D341Med (cell line): ENCODE measurements around the gene TYMP.

Experiments
- DNase-seq: peaks from one replicate; pipeline ENCODE4 v3.0.0; 2012; ENCODE audit warnings: low spot score

The TYMP gene, protein sequence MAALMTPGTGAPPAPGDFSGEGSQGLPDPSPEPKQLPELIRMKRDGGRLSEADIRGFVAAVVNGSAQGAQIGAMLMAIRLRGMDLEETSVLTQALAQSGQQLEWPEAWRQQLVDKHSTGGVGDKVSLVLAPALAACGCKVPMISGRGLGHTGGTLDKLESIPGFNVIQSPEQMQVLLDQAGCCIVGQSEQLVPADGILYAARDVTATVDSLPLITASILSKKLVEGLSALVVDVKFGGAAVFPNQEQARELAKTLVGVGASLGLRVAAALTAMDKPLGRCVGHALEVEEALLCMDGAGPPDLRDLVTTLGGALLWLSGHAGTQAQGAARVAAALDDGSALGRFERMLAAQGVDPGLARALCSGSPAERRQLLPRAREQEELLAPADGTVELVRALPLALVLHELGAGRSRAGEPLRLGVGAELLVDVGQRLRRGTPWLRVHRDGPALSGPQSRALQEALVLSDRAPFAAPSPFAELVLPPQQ

DNA sequence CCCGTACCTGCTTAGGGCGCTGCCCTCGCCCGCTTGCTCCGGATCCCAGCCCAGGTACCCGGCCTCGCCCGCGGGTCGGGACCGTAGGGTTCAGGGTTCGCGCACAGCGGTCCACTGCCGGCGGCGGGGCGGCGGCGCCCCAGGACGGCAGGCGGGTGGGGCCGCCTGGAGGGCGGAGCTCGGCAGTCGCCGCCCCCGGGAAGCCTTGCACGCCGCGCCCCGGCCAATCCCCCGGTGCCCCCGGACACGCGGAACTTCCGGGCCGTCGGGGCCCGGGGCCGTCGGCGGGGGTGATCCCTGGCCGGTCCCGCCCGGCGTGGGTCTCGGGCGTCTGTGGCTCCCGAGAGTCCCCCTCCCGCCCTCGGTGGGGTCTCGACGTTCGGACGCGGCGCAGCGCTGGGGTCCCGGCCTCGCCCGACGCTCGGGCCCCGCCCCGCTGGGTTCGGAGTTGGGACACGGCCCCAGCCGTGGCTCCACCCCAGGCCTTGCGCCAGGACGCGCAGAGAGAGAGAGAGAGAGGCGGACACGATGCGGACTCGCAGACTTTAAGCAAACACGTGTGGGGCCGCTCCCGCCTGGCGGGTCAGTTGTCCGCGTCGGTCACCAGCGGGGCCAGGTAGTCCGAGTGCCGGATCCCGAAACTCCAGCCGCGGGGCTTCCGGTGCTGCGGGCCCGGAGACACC lies at the start of gene TYMP:
TYMP (minus strand) TSS at position 116 of the 683 bp plus-strand sequence. CDS start 303 bp downstream, outside the sequence.
- DNase-seq: peak; percentile 50

DNA sequence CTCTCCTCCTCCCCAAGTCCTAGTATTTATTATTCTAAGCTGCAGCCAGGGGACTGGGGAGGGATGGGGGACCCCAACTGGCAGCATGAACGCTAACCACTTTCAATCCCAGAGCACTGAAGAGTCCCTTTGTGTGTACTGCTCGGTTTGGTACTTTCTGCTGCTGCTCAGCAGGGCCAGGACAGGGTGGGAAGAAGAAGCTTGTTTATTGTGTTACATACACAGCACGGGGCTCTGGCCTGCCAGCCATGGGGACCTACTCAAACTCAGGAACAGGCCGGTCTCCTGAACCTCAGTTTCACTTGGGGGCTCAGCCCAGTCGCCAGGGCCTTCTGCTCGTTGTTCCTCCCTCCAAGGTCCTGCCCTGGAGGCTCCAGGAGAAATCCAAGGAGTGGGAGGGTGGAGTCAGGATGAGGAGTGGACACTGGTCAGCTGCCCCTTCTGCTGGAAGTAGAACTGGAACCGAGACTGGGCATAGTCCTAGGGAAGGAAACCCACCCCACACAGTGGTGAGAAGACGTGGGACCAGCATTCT lies 49.0 kb upstream of the TYMP start:
- no peak for DNase-seq

DNA sequence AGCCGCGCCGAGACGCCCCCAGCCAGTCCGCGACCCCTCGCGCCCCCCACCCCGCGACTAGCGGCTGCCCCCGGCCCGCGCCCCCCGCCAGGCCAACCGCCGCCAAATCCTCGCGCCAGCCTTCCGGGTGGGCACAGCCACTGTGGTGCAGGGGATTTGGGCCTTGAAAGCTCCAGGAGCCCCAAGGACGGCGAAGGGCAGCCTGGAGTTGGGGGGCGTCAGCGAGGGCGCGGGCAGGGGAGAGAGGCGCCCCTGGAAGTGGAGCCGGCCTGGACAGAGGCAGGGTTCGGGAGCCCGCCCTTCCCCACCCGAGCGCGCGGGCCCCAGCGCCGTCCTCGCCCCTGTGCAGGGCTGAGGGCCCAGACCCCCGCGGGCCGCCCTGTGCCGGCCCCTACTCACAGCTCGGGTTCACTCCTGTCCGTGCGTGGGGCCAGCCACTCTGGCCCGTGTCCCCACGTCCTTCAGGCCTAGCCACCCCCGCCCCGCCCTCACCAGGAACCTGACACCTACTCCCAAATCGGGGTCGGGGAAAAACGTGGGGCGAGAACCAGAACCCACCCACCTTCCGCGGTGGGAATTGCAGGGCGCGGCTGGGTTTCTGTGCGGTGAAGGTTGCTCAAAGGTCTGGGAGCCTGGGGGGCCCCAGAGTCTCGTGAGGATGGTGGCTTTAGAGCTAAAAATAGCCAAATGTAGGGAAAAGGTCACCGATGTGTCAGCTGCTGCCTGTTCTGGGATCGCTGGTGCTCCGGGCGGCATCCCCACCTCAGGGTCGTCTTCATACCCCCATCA lies 48.4 kb upstream of the TYMP start, which contains the start of gene CPT1B:
CPT1B (minus strand) TSS at position 441 of the 789 bp plus-strand sequence. CDS start 512 bp downstream, outside the sequence.
- DNase-seq: peak; percentile 27

DNA sequence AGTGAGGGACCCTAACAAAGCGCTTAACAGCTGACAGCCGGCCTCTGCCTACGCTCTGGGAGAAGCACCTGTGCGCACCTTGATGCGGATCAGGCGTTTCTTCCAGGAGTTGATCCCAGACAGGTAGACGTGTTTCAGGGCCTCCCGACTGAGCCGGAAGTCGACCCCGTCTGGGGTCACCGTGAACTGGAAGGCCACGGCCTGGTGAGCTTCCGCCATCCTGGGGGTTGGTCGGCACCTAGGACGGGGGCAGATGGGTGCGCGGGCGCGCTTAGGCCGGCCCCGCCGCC lies 47.8 kb upstream of the TYMP start:
- DNase-seq: peak; percentile 28

DNA sequence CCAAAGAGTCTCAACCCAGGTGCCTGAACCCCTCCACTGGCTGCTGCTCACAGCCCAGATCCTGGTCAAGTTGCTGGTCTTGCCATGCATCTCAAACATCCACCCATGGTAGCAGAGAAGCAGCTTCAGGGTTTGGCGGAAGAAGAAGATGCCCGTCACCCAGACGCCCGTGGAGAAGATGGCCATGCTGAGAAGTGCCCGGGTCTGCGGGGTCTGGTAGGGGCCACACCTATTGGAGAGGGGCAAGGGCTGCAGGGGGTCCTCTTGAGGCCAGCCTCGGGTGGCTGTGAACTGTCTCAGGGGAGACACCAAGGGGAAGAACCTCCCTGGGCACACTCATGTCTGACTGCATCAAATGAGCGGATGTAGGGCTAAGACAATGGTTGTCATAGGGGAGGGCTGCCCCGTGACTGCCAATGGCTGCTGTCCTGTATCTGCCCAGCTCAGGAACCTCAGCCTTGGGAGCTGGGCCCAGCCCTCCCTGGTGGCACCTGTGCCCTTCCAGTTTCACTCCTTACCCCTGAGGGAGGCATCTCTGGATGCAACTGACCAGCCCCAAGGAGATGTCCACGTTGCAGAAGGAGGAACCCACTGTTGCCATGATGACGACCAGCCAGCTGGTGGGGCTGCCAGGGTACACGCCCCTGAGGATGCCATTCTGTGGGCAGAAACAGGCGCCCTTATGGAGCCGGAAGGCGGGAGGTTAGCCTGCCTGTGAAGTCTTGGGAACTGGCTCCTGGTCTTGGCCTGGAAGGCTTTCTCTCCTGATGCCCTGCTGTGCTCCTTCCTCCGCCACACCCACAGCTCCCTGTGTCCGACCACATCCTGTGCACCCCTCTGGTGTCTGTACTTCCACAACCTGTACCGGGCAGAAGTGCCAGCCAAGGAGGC lies 47.2 kb upstream of the TYMP start:
- peak; percentile 26 for DNase-seq

DNA sequence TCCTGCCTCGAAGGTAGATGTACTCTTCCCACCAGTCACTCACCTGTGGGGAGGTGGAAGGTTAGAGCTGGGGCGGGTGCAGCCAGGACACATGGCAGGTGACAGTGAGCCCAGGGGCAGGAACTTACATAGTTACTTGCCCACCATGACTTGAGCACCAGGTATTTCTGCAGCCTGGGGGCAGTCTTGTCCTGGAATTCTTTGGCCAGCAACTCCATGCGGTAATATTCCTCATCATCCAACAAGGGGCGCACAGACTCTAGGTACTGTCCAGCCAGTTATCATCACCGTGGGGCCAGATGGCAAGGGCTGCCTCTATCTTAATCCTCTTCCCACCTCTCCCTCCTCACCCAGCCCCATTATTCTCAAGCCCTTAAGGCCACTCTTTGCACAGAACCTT lies 46.3 kb upstream of the TYMP start:
- peak; percentile 84 for DNase-seq

DNA sequence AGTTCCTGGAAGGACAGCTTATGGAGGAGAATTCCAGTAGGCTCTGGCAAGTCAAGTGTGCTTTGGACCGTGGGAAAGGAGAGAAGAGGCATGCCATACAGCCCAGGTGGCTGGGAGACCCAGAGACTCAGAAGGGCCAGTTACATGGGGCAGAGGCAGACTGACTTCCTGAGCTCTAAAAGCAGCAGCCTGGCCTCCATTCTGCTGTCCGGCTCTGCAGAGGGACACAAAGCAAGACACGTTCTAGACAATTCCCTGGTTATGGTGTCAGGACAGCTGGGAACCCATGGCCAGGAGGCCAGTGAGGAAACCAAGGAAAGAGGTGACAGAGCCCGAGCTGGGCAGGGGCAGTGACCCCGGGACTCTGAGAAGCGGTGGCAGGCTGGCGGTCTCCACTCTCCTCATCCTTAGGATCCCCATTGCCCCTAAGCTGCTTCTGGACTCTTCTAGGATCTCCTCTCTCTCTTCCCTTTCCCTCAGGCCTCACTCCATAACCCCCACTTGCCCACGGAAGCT lies 45.7 kb upstream of the TYMP start:
- DNase-seq: no peak

DNA sequence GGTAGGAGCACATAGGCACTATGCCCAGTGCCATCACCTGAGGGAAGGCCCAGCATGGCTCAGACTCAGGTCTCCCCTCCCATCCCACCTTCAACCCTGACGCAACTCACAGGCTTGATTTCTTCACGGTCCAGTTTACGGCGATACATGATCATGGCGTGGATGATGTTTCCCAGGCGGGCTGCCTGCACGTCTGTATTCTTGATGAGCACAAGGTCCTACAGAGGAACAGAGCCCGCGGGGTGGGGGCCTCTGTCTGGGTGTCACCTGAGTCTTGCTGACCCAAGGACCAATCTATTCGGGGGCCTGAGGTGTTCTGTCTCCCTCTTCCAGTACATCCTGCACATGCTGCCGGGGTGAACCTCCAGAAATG lies 44.6 kb upstream of the TYMP start:
- DNase-seq: no peak

DNA sequence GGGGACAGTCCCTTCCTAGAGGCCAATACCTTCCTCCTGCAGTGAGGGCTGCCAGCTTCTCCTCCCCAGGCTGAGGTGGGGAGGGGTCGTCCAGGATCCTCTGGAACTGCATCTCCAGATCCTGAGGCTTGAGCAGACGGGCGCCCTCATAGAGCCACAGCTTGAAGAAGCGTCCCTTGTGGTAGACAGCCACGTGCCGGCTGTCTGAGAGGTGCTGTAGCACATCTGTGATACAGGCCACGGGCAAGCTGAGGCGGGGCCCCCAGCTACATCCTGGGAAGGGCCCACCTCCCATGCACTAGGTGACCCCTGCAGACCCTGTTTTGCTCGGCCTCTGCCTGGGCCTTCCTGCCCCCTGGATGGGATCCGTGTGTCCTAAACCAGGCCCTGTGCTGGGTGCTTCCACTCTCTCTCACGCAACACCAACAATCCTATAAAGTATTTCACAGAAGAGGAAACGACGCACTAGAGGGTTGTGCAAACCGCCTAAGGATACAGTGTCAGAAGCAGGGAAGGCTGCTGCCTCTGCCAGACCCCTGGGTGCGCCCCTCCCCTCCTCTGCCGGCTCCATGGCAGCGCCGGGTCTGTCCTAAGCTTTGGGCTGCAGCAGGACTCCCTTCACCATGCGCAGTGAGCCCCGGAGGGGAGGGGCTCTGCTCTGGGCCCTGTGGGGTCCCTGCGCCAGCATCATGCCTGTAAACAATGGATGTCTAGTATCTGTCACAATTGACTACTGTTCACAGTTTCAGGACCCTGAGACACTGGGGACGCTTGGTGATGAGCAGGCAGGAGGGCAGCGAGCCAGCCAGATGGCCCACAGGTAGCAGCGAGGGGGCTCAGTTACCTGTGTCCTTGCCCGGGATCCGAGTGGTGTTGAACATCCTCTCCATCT lies 43.9 kb upstream of the TYMP start:
- DNase-seq: no peak

DNA sequence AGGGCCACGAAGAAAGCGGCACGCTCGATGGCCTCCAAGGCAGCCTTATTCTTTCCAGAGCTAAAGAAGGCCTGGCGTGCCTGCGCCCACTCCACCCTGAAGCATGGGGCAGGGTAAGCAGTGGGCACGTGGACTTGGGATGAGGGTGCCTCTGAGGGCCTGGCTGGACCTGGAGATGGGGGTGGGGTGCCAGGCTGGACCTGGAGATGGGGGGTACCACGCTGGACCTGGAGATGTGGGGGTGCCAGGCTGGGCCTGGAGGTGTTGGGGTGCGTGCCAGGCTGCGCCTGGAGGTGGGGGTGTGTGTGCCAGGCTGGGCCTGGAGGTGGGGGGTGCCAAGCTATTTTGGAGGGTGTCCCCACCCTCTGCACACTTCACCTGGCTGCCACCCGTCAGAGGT lies 43.2 kb upstream of the TYMP start:
- DNase-seq: no peak

DNA sequence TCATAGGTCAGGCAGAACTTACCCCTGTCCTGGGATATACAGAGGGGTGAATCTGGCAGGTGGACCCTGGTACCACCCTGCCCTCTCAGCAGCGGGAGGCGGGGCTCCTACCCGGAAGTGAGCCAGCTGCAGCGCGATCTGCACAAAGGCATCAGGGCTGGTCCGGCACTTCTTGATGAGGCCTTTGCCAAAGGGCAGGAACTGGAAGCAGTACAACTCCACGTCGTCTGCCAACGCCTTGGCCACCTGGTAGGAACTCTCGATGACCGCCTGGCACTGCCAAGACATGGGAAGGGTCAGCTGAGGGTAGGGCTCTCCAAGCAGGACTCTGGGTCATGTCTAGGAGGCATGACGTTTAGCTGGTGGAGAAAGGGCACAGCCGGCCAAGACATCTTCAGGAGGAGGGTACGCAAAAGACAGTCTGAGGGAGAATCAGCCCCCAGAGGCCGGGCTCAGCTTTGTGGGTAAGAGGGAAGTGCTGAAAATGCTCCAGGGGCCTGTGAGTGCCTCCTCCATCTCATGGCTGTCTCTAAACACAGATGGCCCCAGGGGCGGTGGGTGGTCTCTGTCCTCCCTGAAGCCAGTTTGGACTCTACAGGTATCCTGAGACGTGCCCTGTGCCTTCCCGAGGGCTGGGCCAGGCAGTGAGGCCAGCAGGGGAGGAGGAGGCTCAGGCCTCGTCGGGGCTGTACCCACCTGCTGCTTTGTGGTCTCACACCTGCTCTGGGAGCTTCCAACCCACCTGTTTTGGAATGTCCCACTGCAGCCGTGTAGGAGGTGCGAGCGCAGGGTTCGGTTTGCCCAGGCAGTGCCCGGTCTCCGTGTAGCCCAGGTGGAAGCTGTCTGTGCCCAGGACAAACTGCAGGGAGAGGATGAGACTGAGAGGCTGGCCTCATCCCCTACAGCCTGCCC lies 41.7 kb upstream of the TYMP start:
- DNase-seq: no peak

DNA sequence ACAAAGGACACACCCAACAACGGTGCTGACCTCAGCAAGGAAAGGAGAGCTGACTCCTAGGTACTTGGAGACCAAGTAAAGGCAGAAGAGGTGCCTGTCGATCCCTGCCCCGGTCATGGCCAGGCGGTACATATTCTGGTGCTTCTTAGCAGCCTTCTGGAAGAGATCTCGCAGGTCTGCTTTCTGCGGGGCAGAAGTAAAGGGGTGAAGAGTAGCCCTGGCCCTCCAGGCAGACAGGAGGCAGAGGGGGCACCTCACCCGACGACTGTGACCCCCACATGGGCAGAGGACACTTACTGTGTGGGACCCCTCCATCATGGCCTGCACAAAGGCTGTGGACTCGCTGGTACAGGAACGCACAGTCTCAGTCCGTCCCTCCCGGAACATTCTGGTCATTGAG lies 41.0 kb upstream of the TYMP start:
- no peak for DNase-seq

DNA sequence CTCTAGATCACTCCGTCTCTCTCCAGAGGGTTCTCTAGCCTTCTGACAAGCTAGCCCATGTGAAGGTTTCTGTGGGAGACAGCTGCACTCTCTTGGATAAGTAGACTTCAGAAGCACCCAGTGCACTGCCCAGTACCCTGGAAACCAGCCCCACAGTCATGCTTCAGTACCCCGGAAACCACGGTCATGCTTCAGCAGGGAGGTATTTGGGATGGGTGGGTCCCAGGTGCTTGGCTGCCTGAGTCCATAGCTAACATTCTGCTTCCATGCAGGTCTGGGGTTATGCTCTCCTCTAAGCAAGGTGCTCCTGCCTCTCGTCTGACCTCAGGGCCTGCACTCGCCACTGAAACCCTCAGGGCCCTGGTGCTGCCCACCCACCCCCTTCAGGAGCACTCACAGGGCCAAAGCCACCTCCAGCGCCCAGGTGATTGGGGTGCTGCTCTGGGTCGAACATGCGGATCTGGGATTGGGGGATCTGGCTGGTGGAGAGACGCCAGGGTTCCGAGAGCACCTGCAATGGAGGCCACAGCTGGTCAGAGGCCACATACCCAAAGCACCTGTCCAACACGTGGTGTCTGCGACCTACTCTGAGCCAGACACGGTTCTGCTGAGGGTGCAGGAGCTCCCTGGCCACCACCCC lies 40.2 kb upstream of the TYMP start:
- DNase-seq: no peak

DNA sequence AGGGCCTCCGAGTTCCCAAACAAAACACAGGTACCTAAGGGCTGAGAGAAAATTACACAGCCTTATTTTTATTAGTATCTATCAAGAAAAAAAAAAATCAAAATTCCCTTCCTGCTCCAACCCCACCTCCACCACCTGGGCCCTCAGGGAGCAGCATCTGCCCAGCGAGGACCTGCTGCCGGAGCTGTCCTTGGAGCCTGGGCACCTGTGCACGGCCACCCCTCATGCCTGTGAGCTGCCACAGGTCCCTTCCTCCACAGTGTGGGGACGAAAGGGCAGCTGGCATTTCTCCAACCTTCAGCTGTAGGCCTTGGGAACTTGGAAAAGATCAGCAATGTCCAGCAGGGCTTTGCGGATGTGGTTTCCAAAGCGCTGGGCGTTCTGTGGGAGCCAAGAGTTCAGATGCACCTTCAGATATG lies 39.2 kb upstream of the TYMP start:
- no peak for DNase-seq

DNA sequence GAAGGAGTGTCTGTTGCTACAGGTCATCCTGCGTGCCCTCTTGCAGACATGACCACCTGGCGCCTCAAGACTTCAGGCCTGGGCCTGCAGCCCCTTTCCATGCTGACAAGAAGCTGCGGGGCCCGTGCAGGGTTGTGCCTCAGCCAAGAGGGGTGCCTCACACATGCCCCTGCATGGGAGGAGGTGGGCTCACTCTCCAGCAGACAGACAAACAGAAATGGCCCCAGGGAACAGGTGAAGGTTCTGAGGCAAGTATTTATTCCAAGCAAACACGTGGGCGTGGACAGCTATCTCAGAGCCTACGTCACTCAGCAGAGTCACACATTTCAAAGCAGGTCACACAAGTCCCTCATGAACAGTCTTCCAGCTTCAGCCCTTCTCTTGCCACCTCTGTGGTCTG lies 38.8 kb upstream of the TYMP start:
- no peak for DNase-seq

DNA sequence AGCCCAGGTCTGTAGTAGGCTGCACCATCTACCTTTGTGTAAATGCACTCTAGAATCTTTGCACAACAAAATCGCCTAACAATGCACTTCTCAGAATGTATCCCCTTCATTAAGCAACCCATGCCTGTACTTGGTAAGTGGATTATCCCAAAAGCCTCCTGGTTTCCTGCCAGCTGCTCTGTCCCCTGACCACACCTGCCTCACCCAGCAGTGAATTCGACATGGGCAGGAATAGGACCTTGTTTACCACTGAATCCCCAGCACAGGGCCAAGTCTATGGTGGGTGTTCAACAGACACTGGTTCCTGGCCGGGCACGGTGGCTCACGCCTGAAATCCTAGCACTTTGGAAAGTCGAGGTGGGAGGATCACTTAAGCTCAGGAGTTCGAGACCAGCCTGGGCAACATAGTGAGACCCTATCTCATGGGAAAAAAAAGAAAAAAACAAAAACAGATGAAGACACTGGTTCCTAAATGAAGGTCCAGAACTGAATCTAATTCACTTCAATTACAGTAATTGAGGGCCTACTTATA lies 38.0 kb upstream of the TYMP start:
- no peak for DNase-seq

DNA sequence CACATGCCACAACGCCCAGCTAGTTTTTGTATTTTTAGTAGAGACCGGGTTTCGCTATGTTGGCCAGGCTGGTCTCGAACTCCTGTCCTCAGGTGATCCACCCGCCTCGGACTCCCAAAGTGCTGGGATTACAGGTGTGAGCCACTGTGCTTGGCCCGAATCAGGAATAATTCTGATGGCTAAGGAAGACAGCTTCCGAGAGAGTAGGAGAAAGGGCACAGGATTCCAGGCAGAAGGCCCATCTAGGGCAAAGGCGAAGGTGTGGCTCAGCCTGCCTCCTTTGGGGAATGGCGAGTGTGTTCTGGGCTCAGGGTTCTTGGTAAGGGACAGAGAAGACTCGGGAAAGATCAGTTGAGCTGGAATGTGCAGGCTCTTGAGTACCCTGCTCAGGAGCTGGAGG lies 34.5 kb upstream of the TYMP start:
- no peak for DNase-seq

DNA sequence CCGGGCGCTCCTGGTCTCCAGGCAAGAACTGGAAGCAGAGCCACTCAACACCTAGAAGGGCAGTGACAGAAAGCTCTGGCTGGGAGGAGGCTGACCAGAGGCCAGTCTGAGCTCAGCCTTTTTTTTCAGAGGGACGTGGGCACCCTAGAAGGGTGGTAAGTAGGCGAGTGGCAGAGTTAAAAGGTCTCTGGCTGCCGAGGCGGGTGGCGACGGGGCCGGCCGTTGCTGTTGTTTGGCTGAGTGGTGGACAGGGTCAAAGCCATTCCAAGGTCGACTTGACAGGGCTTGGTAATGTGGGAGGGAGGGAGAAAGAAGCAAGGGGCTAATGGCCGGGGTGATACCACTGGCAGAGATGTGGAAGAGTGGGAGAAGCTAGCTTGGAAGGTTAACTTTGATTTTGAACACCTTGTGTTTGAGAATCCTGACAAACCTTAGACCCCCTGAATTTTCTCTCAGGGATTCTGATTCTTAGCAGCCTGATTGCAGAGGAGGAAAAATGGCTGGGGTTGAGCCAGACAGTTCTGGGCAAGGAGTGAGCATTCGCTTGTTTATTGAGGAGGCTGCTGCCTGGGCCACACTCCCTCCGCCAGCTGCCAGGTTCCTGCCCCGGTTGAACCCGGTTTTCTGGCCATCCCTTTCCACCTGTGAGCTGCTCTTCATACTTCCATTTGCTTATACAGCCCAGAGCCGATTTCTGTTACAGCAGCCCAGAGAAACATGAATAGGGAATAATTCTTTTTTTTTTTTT lies 33.8 kb upstream of the TYMP start:
- no peak for DNase-seq
